GM12874 (cell line): ENCODE results near the gene KAT2A.

Source experiments
- CTCF ChIP-seq: IDR thresholded peaks from 2 replicates; pipeline ENCODE4 v1.5.1; 2011; ENCODE audit warnings: low read depth, mild to moderate bottlenecking, control low read depth, low read length, moderate library complexity; ENCODE audit not compliant: insufficient read depth

KAT2A gene

DNA sequence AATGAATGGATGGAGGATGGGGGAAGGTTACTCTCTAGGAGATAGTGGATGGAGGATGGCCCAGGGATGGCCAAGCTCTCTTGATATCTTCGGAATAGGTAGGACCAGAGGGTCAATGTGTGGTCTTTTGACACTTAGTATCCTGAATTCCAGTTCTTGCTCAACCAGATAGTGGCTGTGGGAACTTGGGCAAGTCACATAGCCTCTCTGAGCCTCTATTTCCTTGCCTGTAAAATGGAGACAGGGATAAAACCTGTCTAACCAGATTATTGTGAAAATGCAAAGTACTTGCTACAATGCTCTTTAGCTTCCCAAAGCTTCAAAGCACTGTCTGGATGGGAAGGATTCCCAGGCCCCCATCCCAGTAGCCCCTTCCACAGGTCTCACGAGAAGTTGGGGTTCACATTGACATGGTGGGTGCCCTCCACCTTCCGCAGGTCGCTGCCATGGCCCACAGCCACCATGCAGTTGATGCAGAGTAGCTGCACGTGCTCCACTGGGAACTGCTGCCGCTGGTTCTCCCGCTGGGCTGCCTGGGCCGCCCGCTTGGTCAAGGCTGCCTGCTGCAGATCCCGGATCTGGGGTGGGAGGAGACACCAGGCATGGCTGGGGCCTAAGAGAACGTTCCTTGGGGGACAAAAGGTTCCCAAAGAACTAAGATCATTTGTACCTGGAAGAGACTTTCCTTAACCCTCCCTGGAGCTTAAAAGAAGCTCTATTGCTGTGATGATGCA, 17.8 kb downstream of the KAT2A start:
- no peak for TF ChIP-seq CTCF

GRCh38 chr17:42101513-42102292, 19.5 kb downstream of the KAT2A start:
- TF ChIP-seq CTCF = peak; percentile 93

DNA sequence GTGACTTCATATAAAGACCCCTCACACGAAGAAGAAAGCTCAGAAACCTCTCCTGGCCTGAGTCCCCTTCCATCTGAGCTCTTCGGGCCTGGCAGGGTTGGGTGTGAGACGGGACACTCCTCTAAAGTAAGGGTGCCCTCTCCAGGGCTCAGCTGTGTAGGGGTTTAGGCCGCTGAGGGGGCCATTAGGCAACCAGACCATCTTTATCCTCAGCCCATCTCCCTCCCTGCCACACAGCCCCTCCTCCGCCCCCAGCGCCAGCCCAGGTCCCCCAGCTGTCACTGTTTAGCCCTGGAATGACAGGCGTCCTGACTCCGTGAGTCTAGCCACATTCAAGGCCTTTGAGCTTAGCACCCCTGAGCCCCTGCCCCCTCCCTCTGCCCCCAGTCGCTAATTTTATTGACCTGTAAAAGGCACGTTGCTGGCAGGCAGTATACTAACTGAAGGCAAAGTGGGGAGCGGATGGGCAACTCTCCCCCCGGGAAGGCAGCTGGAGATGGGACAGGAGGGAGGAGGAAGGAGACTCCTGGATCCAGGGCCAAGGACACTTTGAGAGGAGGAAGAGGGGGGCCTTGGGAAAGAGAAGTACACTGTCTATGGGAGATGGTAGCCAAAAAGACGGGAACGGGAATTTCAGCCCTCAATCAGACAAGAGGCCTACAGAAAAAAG, 22.3 kb downstream of the KAT2A start:
- TF ChIP-seq CTCF = no peak

GRCh38 chr17:42097691-42098631, 23.2 kb downstream of the KAT2A start, which contains the start of gene ZNF385C:
TSS of gene ZNF385C (minus strand) at chr17:42098473. CDS start at chr17:42063056, 35,417 bp downstream.
- no peak for TF ChIP-seq CTCF

GRCh38 chr17:42096360-42097111, 24.6 kb downstream of the KAT2A start:
- no peak for TF ChIP-seq CTCF

- no peak for TF ChIP-seq CTCF
These were observed 26.6 kb downstream of the KAT2A start for GRCh38 chr17:42094375-42095069.
